NCI-H1694 treated with DMSO at 0.1 percent for 48 hours (cell line): Measurements from ENCODE around the gene DESI1.
"Not testable (repeated sequence)": the region's sequence is repeated elsewhere in the genome, so short reads cannot be mapped to it uniquely, and the experiment has no call there.

Experiments
- DNase-seq: peaks from one replicate; lab custom pipeline; 2025; lab: John Stamatoyannopoulos, UW

The DESI1 gene

DNA sequence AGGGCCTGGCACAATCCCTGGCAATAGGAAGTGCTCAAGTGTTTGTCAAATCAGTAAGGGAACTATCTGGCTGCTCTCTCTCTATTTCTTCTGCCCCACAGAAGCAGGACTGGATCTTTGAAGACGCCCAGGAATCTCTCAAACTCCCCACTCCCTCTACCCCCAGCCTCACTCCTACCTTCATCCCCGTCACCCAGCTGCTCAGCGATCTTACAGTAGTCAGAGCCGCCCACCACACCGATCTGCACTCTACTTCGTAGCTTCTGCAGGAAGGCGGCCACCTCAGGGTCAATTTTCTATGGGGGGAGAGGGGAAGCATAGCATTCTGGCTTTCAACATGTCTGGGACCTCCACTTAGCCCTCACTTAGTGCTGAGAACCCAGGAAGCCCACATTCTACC, 34.9 kb downstream of the DESI1 start:
- DNase-seq, result no peak

DNA sequence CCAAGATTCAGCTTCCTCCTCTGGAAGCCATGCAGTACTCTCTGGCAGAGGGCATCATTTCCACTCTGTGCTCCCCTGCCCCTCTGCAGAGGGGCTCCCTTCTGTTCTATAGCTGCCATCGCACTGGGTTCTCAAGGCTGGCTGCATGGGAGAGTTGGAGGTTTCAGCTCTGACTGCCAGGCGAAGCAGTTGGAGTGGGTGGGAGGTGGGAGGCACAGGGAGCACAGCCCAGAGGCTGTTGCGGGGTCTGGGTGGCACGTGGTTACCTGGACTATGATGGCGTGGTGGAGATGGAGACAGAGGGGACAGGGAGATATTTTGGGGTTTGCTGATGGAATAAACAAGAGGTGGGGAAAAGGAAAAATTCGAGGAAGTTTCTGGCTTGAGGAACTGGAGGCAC, 36.0 kb downstream of the DESI1 start:
- no peak for DNase-seq

DNA sequence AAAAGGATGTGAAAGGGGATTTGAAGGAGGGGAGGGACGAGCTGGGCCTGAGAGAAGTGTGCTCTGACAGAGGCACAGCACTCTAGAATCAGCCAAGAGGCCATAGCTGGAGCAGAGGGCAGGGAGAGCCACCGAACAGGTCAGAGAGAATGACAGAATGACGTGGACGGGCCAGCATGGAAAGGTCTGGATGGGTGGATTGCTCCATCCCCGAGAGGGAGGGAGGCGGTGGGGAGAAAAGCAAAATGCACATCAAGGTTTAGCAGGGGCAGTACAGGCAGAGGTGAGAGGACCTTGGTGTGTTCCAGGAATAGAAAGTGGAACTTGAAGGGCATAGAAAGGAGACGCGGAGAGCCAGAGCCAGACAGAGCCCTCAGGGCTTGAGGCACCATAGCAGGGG, 38.1 kb downstream of the DESI1 start:
- no peak for DNase-seq

DNA sequence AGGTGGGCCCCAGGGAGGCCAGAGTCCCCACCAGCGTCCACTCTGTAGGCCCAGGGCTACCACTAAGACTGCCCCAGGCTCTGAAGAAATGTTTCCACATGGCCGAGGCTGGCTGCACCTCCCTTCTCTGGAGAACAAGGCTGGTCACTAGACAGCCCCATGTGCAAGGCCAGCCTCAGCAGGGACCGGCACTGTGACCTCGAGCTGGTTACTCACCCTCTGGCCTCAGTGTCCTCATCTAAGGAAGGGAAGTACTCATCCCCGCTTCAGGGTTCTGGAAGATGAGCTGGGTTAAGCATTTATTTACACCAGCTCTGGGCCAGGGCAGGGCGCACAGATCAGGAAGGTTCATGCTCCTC, 40.9 kb downstream of the DESI1 start:
- DNase-seq, result no peak

DNA sequence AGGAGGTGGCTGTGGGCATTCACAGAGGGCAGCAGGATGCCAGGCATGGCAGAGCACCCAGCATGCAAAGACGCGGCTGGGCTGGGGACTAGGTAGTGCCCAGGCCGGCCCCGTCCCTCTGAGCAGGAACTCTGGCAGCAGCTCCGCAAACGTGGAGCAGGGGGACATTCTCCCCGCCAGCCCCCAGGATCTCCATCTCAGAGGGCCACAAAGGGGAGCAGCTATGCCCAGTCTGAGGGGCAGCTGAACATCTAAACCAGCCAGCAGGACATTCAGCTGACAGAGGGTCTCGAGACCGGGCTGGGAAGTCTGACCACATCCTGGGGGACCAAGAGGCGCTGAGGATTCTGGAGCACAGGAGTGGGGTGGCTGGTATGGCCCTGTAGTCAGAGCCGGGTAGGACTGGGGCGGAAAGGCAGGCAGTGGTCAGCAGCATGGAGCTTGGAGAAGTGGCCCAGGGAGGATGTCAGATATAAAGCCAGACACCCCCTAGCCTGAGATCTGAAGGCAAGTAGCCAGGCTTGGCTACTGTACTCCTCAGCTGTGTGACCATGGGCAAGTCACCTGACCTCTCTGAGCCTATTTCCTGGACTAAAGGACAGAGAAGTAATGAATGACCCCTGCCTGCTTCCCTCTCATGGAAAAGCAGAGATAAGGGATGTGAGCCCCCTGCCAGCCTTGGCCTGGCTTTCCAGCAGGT, 41.4 kb downstream of the DESI1 start:
- DNase-seq, result no peak

DNA sequence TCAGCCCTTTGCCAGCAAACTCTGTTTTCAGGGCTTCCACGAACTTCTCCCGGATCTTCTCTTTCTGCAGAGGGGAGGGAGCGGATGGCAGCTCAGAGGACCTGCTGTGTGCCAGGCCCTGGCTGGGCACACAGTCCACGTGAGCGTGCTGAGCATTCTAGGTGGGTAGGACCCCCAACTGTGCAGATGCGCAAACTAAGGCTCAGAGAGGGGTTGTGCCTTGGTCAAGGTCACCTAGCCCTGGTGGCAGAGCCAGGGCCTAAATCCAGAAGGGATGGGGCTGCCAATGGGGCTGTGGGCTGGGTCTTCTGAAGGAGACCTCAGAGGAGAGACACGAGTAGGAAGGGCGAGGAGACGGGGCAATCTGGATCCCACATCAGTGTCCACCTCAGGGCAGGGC, 42.0 kb downstream of the DESI1 start:
- no peak for DNase-seq

DNA sequence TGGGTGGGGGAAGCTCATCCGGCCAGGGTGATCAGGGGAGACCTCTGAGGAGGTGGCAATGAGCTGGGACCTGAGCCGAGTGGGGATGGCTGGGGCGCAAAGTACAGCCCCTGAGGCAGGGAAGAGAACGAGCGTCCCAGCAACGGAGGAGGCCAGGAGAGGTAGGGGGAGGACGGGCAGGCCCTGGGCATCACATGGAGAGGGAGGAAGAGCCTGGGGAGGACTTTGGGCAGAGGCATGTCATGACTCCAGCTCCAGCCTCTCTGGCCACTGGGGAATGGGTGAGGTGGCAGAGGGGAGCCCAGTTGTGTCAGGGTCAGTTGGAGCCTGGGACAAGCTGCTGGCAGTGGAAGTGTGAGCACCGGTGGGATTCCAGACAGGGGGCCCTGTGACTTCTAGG, 42.7 kb downstream of the DESI1 start:
- DNase-seq, result no peak

DNA sequence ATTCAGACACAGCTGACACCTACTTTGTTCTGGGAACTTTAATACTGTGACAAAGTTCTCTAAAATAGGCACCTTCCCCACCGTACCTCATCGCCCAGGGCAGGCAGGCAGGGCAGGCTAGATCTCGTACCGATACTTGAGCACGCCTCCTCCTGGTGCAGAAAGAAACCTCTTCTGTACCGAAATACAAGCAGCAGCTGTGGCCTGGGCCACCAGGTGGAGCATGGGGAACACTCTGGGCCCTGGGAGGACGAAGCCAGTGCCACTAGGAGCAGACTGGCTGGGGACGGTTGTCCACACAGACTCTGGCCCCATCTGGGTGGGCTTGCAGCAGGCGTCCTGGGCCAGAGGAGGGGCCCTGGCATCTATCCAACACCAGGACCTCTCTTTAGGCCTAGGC, 44.0 kb downstream of the DESI1 start:
- peak; percentile 43 for DNase-seq

DNA sequence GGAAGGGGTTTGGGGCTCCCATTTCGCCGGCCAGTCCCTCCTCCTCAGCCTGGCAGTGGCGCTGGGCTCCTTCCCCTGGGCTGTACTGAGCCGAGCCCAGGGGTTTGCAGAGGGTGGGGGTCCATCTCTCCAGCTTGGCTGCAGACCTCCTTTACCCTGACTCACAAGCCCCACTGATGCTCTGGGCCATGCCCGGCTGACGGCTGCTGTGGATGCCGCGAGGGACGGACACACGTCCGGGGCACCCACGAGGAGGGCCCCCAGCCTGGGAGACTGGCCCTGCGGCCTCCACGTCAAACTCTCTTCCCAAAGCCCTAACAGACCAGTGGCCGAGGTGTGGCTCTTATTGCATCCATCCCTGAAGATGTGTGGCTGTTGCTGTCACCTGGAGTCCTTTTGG, 45.3 kb downstream of the DESI1 start:
- DNase-seq, result no peak

DNA sequence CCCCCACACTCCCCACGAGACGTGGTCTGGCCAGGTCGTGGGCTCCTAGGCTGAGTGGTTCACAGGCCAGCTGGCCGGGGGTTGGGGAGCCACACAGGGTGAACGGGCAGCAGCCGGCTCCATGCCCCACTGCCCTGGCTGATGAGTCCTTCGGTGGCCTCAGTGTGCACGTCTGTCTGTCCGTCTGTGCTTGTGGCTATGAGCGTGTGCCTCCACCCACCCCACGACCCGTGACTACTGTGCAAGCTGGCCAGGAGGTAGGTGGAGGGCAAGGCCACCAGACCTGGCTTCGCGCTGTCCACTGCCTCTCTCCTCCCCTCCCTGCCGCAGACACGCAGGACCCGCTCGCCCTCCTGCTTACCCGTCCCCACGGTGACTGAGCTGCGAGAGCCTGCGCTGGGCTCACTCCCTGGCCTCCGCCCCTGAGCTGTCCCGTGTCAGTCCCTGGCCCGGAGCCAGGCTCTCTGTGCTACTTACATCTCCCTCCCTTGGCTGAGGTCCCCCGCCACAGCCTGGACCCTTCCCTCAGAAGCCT, 45.9 kb downstream of the DESI1 start:
- DNase-seq, result no peak

DNA sequence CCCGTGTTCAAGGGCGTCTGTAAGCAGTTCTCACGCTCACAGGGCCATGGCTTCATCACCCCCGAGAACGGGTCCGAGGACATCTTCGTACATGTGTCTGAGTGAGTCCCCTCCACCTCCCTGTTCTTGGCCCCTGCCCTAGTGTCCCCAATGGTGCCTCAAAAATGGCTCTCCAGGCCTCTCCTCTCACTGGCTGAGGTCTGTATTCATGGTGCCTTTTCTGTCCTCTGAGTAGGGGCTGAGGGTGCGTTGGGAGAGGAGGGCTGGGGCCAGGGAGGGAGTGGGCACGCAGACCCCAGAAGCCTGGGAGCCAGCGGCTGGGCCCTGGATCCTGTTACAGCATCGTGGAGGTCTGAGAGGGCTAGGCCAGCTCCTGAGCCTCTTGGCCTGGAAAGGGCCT, 47.2 kb downstream of the DESI1 start:
- DNase-seq, result no peak

DNA sequence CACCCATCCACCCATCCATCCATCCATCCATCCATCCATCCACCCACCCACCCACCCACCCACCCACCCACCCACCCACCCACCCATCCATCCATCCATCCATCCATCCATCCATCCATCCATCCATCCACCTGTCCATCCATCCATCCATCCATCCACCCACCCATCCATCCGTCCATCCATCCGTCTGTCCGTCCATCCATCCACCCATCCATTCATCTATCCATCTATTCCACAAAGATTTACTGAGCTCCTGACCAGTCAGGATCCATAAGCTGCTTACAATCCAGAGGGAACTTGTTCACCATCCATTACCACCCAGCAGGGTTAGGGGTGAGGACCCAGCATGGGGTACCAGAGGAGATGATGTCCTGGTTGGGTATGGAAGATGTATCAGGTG, 48.5 kb downstream of the DESI1 start:
- not testable (repeated sequence) for DNase-seq

DNA sequence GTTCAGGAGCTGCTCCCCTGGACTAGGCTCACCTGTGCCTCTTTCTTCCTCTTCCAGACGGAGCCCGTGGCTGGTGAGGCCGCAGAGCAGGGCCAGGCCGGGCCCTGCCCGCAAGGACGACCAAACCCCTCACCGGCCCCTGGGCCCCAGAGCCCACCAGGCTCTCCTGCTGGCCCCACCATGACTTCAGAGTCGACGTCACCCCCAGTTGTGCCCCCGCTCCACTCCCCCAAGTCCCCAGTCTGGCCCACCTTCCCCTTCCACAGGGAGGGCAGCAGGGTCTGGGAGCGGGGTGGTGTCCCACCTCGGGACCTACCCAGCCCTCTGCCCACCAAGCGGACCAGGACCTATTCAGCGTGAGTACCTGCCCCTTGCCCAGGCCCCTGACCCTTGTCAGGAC, 49.1 kb downstream of the DESI1 start:
- no peak for DNase-seq

DNA sequence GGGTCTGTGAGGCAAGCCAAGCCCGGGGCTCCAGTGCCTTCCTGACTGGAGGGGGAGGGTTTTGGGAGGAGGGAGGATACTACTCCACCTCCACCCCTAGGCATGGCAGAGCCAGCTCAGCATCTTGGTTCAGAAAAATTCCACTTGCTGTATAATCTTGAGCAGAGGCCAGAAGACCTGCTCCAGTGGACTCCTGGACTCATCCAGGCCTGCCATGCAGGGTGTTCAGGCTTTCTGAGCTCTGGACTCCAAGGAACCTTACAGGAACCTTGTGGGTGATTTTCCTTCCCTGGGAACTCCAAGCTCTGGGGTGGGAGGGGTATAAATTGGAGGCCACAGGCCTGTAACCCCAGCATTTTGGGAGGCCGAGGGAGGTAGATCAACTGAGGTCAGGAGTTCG, 50.6 kb downstream of the DESI1 start:
- DNase-seq, result no peak

DNA sequence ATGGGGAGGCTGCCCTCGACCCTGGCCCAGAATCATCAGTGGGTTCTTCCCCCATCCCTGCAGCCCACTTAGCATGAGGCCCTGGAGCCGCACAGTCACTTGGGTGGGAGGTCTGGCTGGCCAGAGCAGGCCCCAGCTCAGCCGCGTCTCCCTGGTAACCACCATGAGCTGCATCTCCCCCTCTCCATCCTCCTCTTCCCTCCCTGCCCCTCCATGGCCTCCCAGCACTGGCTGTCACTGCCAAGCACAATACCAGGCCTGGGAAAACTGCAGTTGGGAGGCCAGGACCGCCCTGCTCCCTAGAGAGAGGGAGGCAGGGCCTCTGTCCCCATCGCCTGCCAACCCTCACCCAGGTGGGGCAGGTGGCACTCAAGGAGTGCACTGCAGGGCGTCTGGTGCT, 52.0 kb downstream of the DESI1 start:
- no peak for DNase-seq

DNA sequence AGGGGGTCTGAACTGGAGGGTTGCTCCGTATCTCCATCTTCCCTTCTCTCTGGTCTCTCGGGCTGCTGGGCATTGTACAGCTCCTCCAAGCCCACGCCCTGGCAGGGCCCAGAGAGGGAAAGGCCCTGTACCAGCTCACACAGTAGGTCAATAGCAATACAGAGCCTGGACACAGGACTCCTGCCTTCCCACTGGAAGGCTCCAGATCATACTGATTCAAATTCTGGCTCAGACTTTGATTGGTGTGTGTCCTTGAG, 53.4 kb downstream of the DESI1 start:
- DNase-seq, result no peak

DNA sequence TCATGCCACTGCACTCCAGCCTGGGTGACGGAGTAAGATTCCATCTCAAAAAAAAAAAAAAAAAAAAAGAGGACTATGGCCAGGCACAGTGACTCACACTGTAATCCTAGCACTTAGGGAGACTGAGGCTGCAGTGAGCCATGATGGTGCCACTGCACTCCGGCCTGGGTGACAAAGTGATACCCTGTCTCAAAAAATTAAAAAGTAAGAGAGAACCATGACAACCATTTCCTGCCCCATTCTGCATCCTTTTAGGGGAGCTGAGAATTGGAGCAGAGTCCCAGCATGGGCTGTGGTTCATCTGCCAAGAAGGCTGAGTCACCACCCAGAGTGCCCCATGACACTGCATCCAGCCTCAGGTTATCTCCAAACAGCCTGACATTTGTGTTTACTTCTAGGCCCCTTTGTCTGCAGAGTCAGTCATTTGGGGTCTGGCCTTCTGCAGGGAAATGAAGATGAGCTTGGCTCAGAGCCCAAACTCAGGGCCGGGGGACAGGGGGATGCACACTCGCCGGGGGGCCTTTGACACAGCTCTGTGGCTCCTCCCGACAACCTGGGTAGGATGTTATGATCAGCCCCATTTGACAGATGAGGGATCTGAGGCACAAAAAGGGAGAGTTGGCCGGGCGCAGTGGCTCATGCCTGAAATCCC, 55.3 kb downstream of the DESI1 start:
- DNase-seq, result peak; percentile 39

DNA sequence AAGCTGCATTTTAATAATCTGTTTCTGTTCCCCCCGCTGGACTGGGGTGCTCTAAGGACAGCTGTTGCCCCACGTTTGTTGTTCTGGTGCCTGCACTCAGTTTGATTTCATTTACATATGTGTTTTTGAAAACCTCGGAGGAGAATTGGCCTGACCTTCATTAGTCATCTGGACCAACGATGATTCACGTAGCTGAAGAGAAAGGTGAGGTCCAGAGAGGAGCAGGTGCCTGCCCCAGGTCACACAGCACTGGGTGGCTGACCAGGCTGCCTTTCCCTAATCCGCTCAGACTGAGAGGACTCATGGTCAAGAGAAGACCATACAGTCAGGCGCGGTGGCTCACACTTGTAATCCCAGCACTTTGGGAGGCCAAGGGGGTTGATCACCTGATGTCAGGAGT, 56.3 kb downstream of the DESI1 start:
- DNase-seq, result no peak

DNA sequence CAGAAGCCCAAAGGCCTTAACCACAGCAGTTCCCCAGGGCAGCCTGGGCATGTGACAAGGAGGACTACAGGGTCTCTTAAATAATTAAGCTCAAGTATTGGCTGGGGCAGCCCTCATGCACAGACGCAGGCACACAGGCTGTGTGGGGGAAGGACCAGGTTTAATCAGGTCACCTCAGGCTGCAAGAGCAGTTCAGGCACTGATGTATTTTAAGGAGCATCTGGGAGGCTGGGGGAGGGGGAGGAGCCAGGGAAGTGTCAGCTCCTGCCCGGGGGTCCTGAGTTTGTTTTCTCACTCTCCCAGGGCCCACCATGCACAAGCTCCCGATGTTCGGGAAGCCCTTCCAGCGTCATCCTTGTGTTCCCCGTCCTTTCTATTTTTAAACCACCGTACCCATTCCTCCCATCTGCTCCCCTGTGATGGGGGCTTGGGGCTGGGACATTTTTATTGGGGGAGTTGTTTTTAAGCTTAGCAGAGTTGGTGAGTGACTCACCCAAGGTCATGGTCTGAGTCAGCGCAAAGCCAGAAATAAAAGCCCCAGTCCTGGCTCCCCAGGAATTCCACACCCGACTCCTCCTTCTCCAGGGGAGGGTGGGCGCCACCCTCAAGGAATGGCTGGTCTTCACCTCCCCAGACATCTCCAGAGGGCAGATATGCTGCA, 57.7 kb downstream of the DESI1 start:
- peak; percentile 31 for DNase-seq

DNA sequence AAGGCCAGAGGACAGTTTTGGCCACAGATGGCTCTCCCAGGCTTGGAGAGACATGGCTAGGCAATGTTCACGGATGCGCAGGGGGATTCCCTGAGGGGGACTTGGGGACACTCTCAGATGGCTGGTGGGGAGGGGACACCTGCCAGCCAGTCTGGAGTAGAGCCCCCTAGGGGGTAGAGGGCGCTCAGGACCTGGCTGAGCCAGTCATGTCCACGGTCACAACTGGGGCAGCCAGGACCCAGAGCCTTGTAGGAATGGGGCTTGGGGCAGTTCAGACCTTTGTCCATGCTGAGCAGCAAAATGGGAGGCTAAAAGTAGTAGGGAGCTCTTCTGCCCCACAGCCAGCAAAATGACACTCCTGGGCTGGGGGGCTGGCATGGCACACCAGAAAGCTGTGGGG, 58.4 kb downstream of the DESI1 start:
- DNase-seq, result no peak

DNA sequence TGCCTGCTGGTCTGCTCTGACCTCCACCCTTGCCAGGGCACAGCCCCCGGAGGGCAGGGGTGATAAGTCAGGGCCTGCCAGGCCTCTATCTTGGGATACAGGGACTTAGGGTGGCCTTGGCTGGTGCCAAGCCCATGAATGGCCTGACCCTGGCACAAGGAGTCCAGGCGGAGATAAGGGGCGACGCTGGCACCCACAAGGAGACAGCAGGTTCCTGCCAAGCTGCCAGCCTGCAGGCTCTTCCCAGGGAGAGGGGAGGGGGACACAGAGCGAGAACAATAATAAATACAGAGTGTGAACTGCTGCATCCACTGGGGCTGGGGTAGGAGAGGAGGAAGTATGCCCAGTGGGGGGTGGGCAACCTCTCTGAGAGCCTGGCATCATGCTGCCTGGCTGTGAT, 59.1 kb downstream of the DESI1 start:
- no peak for DNase-seq

DNA sequence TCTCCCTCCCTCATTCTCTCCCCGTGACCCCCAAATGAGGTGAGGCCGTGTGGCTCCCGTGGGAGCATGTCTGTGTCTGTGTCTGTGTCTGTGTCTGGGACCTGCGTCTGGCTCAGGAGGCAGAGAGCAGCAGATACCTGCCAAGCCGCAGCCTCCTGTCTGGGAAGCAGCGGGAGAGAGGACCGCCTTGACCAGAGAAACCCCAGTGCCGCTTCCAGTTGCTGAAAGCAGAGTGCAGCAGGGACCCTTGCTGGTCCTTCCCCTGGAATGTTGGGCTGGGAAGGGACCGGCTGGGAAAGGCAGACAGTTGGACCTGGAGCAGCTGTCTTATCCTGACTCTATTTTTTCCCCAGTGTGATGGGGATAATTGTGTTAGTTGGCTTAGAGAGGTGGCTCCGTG, 59.5 kb downstream of the DESI1 start:
- DNase-seq, result peak; percentile 5

DNA sequence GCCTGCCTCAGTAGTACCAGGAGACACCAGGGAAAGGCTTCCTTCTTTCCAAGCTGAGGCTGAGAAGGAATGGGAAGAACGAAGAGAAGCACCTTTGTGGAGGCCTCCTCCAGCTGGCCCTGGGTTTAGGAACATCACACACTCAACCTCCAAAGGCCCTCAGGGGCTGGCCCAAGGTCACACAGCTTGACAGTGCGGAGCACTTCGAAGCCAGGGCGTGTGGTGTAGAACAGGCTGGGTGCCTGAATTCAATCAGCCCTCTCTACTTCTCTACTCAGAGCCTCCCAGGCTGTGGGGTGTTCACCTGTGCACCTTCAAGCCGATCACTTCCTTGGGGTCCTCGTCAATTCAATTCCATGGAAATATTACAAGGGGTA, 60.8 kb downstream of the DESI1 start:
- DNase-seq, result no peak

DNA sequence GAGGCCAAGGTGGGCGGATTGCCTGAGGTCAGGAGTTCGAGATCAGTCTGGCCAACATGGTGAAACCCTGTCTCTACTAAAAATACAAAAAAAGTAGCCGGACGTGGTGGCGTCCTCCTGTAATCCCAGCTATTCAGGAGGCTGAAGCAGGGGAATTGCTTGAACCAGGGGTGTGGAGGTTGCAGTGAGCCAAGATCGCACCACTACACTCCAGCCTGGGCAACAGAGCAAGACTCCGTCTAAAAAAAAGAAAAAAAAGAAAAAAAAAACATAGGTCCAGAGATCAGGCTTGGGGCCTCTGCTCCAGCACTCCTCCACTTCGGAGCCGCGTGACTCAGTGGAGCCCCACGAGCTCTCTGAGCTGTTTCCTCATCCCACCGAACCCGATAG, 62.6 kb downstream of the DESI1 start:
- DNase-seq, result not testable (repeated sequence)
